ENCODE measurements around the gene LIPC. TPM values are rescaled to one million over a fixed set of nuclear protein-coding genes. Genes with fewer than 3 reads are reported as not detected.

The LIPC gene
- total and polyA plus RNA-seq, 10 of the 15 experiments (the other 5 are each of a cell fraction or from before 2014, with no cell fraction given): 0.06 to 0.31 (median 0.16) TPM; not detected in 1

GRCh38 chr15:58458076-58458475 is 26.3 kb downstream of the LIPC start (continued):
- TF ChIP-seq BCLAF1 (IDR thresholded peaks at IDR 0.05) (no peak), SP1 (IDR thresholded peaks at IDR 0.05; ENCODE audit: low read depth, low read length) (no peak), CHD4 (IDR thresholded peaks at IDR 0.05) (no peak), RBBP5 (conservative IDR thresholded peaks at IDR 0.05) (no peak), ASH2L (IDR thresholded peaks at IDR 0.05; ENCODE audit: borderline replicate concordance, low read depth) (no peak), DPF2 (IDR thresholded peaks at IDR 0.05) (no peak), ATF7 (IDR thresholded peaks at IDR 0.05; ENCODE audit: low read depth) (peak; percentile 80), SMAD1 (IDR thresholded peaks at IDR 0.05; ENCODE audit: low read depth, partially characterized antibody) (no peak), MEF2A (IDR thresholded peaks at IDR 0.05; ENCODE audit: insufficient read depth, low read depth, low read length) (peak; percentile 75), MEF2B (IDR thresholded peaks at IDR 0.05; ENCODE audit: partially characterized antibody, poor library complexity, severe bottlenecking) (no peak), HDAC2 (IDR thresholded peaks at IDR 0.05) (no peak), WRNIP1 (IDR thresholded peaks at IDR 0.05; ENCODE audit: borderline replicate concordance, low read depth, low read length) (no peak), ZNF622 (IDR thresholded peaks at IDR 0.05) (no peak), RUNX3 (IDR thresholded peaks at IDR 0.05; ENCODE audit: low read length) (0 out of 2 replicates have a peak, but pooled peaks have one; percentile 13), MXI1 (IDR thresholded peaks at IDR 0.05; ENCODE audit: low read depth, low read length) (no peak), PRDM15 (CRISPR knock-in tag; IDR thresholded peaks at IDR 0.05) (no peak), PBX3 (IDR thresholded peaks at IDR 0.05; ENCODE audit: insufficient replicate concordance, low read depth, low read length) (no peak), IRF4 (IDR thresholded peaks at IDR 0.05; ENCODE audit: low read depth, low read length) (no peak), NR2C1 (IDR thresholded peaks at IDR 0.05) (no peak), ZNF687 (IDR thresholded peaks at IDR 0.05) (no peak), TCF7 (IDR thresholded peaks at IDR 0.05; ENCODE audit: borderline replicate concordance) (peak; percentile 39; the same call in 1 of the 2 replicates)

All from GM12878 (cell line).